ENCODE measurements around the gene GPRC5C. TPM values are rescaled to one million over a fixed set of nuclear protein-coding genes. Genes with fewer than 3 reads are reported as not detected.

Gene GPRC5C
- total and polyA plus RNA-seq, 2 of the 8 experiments (the other 6 are each of a cell fraction or from before 2014, with no cell fraction given) = 18.3 to 55.8 TPM

- TF ChIP-seq CTCF (IDR thresholded peaks at IDR 0.05; ENCODE audit: control extremely low read depth in 1 of 3, insufficient read depth in 1 of 3, low read depth in 1 of 3, low read length in 3 of 3) = no peak
- no peak for TF ChIP-seq ATF3 (IDR thresholded peaks at IDR 0.05; ENCODE audit: insufficient read depth, low read depth, low read length)
- no peak for TF ChIP-seq TAF7 (optimal IDR thresholded peaks at IDR 0.05; ENCODE audit: borderline replicate concordance, low read depth, low read length)
- no peak for TF ChIP-seq CHD2 (IDR thresholded peaks at IDR 0.05; ENCODE audit: low read length)
- peak; percentile 50; the same call in 1 of the 2 replicates for TF ChIP-seq E2F6 (IDR thresholded peaks at IDR 0.05)
- TF ChIP-seq ATF2 (IDR thresholded peaks at IDR 0.05; ENCODE audit: low read length) = no peak
- TF ChIP-seq HDAC2 (IDR thresholded peaks at IDR 0.05; ENCODE audit: borderline replicate concordance in 1 of 2, low read depth in 2 of 2, low read length in 2 of 2) = no peak
- TF ChIP-seq CTBP2 (IDR thresholded peaks at IDR 0.05; ENCODE audit: borderline replicate concordance, insufficient read depth, insufficient read length, low read length) = no peak
- no peak for TF ChIP-seq MAX (IDR thresholded peaks at IDR 0.05)
Measured at GRCh38 chr17:74453665-74454196, 21.8 kb downstream of the GPRC5C start (continued).
